DMS53 treated with DMSO at 0.1 percent for 48 hours (cell line): Measurements from ENCODE around the gene TMCO2.

Experiments
- DNase-seq: peaks from one replicate; lab custom pipeline; 2025; ENCODE audit not compliant: unreplicated experiment; lab: John Stamatoyannopoulos, UW

Gene TMCO2

DNA sequence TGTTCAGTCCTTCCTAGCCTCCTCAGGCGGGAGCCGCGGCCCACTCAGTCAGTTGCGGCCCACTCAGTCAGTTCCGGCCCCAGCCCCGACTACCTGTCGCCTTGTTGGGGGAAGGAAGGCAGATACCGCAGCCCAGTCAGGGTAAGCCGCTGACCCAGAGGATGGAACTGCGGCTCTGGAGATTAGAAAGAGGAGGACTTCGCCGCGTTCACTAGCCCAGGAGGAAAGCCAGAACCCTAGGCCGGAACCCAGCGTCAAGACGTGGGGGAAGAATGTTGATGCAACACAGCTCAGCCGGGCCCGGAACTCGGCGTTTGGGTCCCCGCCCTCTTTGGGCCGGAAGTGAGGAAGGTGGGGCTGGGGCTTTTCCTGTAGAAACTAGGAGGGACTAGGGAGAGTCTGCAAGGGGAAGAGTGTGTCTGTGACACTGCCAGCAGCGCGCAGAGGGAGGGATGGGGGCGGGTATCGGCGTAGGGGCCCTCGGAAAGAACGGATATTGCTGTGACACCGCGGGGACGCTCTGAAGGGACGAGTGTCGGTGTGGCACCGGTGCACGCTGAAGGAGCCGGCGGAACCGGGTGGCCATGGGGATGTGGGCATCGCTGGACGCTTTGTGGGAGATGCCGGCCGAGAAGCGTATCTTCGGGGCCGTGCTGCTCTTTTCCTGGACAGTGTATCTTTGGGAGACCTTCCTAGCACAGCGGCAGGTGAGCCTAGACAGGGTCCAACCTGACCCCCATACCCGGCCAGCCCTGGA is 10.1 kb downstream of the TMCO2 start, which contains the start of gene ZMPSTE24:
Gene ZMPSTE24 (plus strand): TSS at position 549 of the 757 bp plus-strand sequence. CDS start 36 bp downstream, at position 585.
- peak; percentile 91 for DNase-seq

DNA sequence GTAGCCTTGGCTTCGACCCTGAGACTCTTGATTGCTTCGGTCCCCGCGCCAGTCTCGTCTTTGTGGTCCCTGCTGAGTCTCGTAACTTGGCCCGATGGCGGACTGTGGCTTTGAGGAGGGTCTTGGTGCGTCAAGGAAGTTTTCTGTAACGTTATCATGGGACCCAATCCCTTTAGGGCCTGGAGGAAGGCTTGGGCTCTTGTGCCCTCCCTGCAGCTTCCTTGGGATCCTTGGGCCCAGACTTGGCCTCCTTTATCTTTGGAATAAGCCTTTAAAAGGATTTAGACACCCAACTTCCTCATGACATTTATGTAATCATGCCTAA is 10.7 kb downstream of the TMCO2 start:
- no peak for DNase-seq

DNA sequence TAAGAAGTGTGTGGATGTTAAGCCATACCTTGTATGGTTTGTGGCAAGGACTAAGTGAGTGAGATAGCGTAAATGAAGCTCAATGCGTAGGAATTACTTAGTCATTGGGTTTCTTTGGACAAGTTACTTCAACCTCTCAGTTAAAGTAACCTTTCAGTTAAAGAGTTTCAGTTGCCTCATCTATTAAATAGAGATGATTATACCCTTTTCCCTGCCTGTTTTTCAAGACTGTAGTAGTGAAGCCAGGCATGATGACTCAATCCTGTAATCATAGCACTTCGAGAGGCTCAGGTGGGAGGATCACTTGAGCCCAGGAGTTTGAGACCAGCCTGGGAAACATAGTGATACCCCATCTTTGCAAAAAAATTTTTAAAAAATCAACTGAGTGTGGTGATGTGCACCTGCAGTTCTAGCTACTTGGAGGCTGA is 16.6 kb downstream of the TMCO2 start:
- no peak for DNase-seq

DNA sequence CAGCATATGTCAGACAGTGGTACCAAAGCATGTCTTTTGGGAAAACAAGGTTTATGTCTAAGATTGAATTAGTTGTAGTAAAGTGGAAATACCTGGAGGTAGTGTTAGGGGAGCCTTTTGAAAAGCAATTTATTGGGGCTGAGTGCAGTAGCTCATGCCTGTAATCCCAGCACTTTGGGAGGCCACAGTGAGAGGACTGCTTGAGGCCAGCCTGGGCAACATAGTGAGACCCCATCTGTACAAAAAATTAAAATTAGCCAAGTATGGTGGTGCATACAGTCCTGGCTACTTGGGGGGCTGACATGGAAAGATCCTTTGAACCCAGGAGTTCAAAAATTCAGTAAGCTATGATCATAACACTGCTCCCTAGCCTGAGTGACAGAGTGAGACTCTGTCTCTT is 17.6 kb downstream of the TMCO2 start:
- DNase-seq: no peak

- no peak for DNase-seq
Measured at GRCh38 chr1:40265919-40266318, 18.2 kb downstream of the TMCO2 start.

- no peak for DNase-seq
Measured at GRCh38 chr1:40266786-40267535, 19.2 kb downstream of the TMCO2 start.

- DNase-seq: no peak
Measured at GRCh38 chr1:40267767-40268187, 20.0 kb downstream of the TMCO2 start.

DNA sequence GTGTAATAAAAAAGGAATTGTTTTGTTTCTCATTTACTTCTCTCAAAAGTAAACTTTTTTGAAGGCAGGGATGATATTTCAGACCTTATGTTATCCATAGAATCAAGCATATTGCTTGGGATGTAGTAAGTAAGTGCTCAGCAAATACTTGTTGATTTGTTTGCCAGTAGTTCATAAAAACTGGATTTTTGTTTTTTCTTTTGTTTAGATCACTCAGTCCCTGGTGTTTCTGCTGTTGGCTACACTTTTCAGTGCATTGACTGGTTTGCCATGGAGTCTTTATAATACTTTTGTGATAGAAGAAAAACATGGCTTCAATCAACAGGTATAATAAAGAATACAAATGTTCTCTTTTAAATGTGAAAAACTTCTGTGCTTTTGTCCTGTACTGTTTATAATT is 20.5 kb downstream of the TMCO2 start:
- DNase-seq: no peak

DNA sequence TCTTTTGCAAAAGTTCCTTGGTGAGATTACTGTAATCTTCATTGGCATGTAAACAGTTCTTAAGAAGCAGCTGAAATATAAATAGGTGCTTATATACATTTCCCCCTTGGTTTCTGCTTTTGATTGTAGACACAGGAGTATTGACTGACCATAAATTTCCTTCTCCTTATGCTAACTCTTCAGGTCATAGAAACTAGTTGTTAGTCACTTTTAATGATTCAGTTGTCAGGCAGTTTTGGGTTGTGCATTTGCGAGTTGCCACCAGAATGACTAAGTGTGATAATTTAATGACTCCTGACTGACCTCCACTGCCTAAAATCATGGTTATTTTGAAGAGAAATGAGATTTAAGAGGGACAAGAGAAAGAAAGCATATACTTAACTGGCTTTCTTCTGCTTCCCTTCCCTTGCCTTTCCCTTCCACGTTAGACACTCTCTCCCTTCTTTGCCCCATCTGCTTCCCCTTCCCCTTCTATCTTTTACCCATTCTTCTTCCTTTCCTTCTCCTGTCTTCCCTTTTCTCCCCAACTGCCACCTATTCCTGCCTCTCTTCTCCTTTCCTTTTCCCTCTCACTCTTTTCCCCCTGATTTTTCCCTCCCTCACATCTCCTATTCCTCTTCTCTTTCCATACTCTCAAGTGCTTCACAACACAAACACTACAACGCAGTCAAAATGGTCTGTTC is 22.6 kb downstream of the TMCO2 start:
- DNase-seq: no peak

DNA sequence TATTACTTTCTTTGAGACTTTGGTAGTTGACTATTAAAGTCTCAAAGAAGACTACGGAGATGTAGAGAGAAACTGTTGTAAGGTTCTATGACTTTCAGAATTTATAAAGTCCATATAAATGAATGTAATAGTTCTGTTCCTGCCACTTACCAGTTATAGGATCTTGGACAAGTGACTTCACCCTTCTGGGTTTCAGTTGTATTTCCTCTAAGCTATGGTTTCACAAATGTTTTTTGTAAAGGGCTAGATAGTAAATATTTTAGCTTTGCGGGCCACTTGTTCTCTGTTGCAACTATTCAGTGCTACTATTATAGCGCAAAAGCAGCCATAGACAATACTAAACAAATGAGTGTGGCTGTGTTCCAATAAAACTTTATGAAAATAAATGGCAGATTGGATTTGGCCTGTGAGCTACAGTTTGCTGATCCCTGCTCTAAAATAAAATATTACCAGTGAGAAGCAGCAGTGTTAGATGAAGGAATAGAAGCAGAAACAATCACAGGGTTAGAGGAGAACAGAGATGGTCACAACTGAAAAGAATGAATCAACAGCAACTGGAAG is 25.0 kb downstream of the TMCO2 start:
- no peak for DNase-seq

GRCh38 chr1:40273547-40274166 is 25.9 kb downstream of the TMCO2 start:
- DNase-seq: no peak

- no peak for DNase-seq
Measured at GRCh38 chr1:40274331-40274730, 26.6 kb downstream of the TMCO2 start.

DNA sequence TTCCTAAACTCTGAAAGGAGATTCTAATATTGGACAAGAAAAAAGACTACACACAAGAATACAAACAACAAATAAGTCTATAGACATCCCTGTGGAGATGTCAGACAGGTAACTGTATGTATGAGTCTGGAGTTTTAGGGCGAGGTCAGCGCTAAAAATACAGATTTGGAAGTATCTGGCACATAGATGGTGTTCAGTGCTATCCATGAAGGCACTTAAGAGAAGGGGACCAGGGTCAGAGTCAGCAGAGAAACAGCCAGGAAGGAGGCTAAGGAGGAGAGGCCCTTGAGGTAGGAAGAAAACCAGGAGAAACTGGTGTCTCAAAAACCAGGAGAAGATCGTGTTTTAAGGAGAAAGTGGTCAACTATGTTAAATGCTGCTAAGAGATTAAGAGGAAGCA is 28.4 kb downstream of the TMCO2 start:
- DNase-seq: no peak

- peak; percentile 47 for DNase-seq
Measured at GRCh38 chr1:40281853-40282252, 34.1 kb downstream of the TMCO2 start.

- DNase-seq: no peak
Measured at GRCh38 chr1:40291293-40291692, 43.6 kb downstream of the TMCO2 start.

DNA sequence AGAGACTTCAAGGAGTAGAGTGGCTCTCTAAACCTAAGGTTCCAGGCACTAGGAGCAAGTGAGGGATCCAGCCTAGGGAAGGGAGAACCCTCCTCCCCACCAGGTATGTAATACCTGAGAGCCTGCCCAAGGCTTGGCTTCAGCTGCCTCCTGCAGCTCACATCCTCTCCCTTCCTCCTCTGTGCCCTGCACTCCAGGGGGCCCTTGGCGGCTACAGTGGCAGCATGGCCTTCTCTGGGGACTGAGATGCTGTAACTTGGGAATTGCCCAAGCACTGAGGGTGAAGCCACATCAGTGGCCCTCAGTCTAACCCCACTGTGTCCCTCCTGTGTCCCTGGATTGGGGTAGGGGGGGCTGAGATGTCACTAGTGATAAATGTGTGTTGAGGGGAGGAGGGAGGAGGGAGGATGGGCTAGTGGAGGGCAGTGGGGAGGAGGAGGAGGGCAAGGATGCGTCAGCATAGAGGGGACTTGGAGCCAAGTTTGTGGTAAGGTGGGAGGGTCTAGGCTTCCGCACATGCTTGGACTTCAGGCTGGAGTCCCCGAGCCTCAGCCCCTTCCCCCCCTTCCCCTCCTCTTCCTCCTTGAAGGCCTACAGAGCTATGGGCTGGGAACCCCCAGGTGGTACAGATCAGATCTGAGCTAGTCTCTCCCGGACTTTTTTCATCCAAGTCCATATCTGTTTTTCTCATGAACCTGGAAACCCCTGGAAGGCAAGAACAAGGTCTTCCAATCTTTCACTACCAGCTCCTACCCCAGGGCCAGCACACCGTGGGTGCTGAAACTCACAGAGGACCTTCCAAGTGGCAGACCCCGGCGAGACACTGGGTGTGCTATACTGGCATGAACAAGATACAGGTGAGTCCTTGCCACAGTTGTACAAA is 51.9 kb downstream of the TMCO2 start:
- DNase-seq: no peak

- no peak for DNase-seq
Measured at GRCh38 chr1:40300249-40300567, 52.5 kb downstream of the TMCO2 start.

GRCh38 chr1:40300651-40301050 is 52.9 kb downstream of the TMCO2 start:
- DNase-seq: no peak

DNA sequence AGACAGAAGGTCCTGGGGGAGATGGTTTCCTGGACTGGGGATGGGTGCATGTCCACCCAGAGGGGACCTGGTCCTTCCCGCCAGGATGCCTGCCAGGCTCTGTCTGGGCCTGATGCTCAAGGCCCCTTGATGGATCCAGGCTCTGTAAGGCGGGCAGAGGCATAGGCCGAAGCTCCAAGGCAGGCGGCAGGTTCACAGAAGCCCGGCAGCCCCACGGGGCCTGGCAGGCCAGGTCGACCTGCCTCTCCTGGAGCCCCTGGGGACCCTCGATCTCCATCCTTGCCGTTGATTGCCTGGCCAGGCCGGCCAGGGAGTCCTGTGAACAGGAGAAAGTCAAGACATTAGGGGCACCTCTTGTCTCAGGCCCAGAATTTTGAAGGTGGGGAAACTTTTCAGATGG is 53.3 kb downstream of the TMCO2 start:
- DNase-seq: no peak
